B cell (primary cell): ENCODE results near the gene HIP1R. TPM values are rescaled to one million over a fixed set of nuclear protein-coding genes. Genes with fewer than 3 reads are reported as not detected.

Experiments used
- ATAC-seq: fragments of 200-7000 bp; cut with Tn5 transposase; one replicate; pipeline ENCODE4 v1.10.0; 2021; ENCODE audit warnings: low read depth, mild to moderate bottlenecking, moderate number of reproducible peaks, moderate library complexity
- CTCF ChIA-PET: fragments of 350-600 bp; sonication (Branson Sonifier 250); formaldehyde crosslinking; loops from one replicate; lab custom pipeline; 2021; ENCODE audit warnings: antibody characterized with exemption, inconsistent platforms; lab: Charles Lee
- POLR2A ChIA-PET: fragments of 350-600 bp; sonication (Branson Sonifier 250); formaldehyde crosslinking; loops from one replicate; lab custom pipeline; 2021; ENCODE audit warnings: antibody characterized with exemption; lab: Charles Lee
- DNase-seq: peaks from one replicate; pipeline ENCODE4 v3.0.0; 2013
- H2AFZ ChIP-seq: 2 replicates; pipeline ENCODE4 v1.6.1; 2012; ENCODE audit warnings: mild to moderate bottlenecking, low read depth, low read length; ENCODE audit not compliant: insufficient read depth, poor library complexity, severe bottlenecking
- H3K27ac ChIP-seq, 2 donors: 1 replicate in 1 of 2; 2 replicates in 1 of 2; pipeline ENCODE4 v1.5.1; 2012 to 2013; ENCODE audit warnings: low read length in 2 of 2, mild to moderate bottlenecking in 2 of 2, moderate library complexity in 1 of 2
- H3K27me3 ChIP-seq, 4 experiments: fragments of 200-600 bp in 1 of 4; sonication (generic) in 1 of 4; replicated peaks in 1 of 4; 1 replicate in 2 of 4; 2 replicates in 2 of 4; pipeline versions ENCODE4 v1.6.1 to v1.7.0; 2013 to 2016; ENCODE audit warnings: low read length in 3 of 4, mild to moderate bottlenecking in 2 of 4, mixed read lengths in 1 of 4, moderate library complexity in 1 of 4; ENCODE audit not compliant: insufficient read depth in 4 of 4, control insufficient read depth in 3 of 4; ENCODE audit errors: control extremely low read depth in 1 of 4
- H3K36me3 ChIP-seq, 2 experiments: replicated peaks in 1 of 2; 1 replicate in 1 of 2; 2 replicates in 1 of 2; pipeline versions ENCODE4 v1.6.1 to v1.7.1; 2013; ENCODE audit warnings: low read length in 1 of 2; ENCODE audit not compliant: insufficient read depth in 2 of 2, control insufficient read depth in 1 of 2; ENCODE audit errors: control extremely low read depth in 1 of 2, extremely low read depth in 1 of 2
- H3K4me1 ChIP-seq, 2 donors: fragments of 200-600 bp in 1 of 2; sonication (generic) in 1 of 2; 1 replicate in 1 of 2; 2 replicates in 1 of 2; pipeline versions ENCODE4 v1.5.1 to v1.6.1; 2013 to 2017; ENCODE audit warnings: low read length in 2 of 2; ENCODE audit not compliant: control insufficient read depth in 2 of 2, insufficient read depth in 2 of 2
- H3K4me2 ChIP-seq: replicated peaks from 2 replicates; pipeline ENCODE3; 2012; ENCODE audit warnings: mild to moderate bottlenecking, low read depth, low read length; ENCODE audit not compliant: poor library complexity, severe bottlenecking
- H3K4me3 ChIP-seq, 5 experiments: fragments of 200-600 bp in 1 of 5; sonication (generic) in 1 of 5; 1 replicate in 3 of 5; 2 replicates in 2 of 5; pipeline versions ENCODE4 v1.5.1 to v1.7.0; 2011 to 2016; ENCODE audit warnings: low read length in 4 of 5, mild to moderate bottlenecking in 4 of 5, low read depth in 2 of 5, control low read depth in 1 of 5, moderate library complexity in 1 of 5; ENCODE audit not compliant: insufficient read depth in 1 of 5; ENCODE audit errors: control extremely low read depth in 1 of 5, extremely low read depth in 1 of 5
- H3K79me2 ChIP-seq: fragments of 200-600 bp; sonication (generic); one replicate; pipeline ENCODE4 v1.6.0; 2016; ENCODE audit warnings: low read length; ENCODE audit not compliant: control insufficient read depth, insufficient read depth
- H3K9ac ChIP-seq: fragments of 200-600 bp; sonication (generic); 2 replicates; pipeline ENCODE4 v1.6.1; 2017; ENCODE audit warnings: mild to moderate bottlenecking, low read length, moderate library complexity
- H3K9me3 ChIP-seq, 3 donors: one replicate each; pipeline versions ENCODE4 v1.6.1 to v1.7.1; 2013; ENCODE audit warnings: low read length in 2 of 3; ENCODE audit not compliant: control insufficient read depth in 2 of 3, insufficient read depth in 1 of 3; ENCODE audit errors: control extremely low read depth in 1 of 3
- H4K20me1 ChIP-seq: 2 replicates; pipeline ENCODE4 v1.6.0; 2012; ENCODE audit warnings: mild to moderate bottlenecking, low read length; ENCODE audit not compliant: insufficient read depth, control insufficient read depth, poor library complexity, severe bottlenecking
- H3K27ac Mint-ChIP-seq: one replicate; pipeline ENCODE4 v1.8.0; 2021; ENCODE audit warnings: mixed read lengths
- H3K27me3 Mint-ChIP-seq: one replicate; pipeline ENCODE4 v1.8.0; 2021; ENCODE audit warnings: mixed read lengths
- H3K4me1 Mint-ChIP-seq: one replicate; pipeline ENCODE4 v1.8.0; 2021; ENCODE audit warnings: mixed read lengths
- H3K4me3 Mint-ChIP-seq: one replicate; pipeline ENCODE4 v1.8.0; 2021; ENCODE audit warnings: mixed read lengths
- H3K9me3 Mint-ChIP-seq: one replicate; pipeline ENCODE4 v1.8.0; 2022; ENCODE audit warnings: mixed read lengths; ENCODE audit not compliant: insufficient read depth
- CTCF ChIP-seq: fragments of 200-600 bp; IDR thresholded peaks from one replicate; pipeline ENCODE4 v1.8.0; 2022; ENCODE audit warnings: antibody characterized with exemption, mild to moderate bottlenecking
- EZH2 ChIP-seq: IDR thresholded peaks from 2 replicates; pipeline ENCODE4 v1.6.1; 2012; ENCODE audit warnings: borderline replicate concordance, low read depth, mild to moderate bottlenecking, moderate library complexity, low read length; ENCODE audit not compliant: insufficient read depth, poor library complexity, severe bottlenecking
- WGBS: methylation state at CpG from one replicate; pipeline ENCODE4 v1.1.5; 2013; ENCODE audit warnings: missing lambda C conversion rate; ENCODE audit not compliant: insufficient coverage; 5-methylcytosine and 5-hydroxymethylcytosine counted together
- intact Hi-C: fragments of 100-400 bp; cut with micrococcal nuclease; formaldehyde crosslinking; loops from one replicate; pipeline ENCODE4 v1.10.0; 2022
- polyA plus RNA-seq: library from polyadenylated mRNA; depleted of rRNA; stranded (reverse); fragments of >200 nt; gene quantifications from 2 replicates; pipeline ENCODE4 v1.2.3, GENCODE V29; 2012
- total RNA-seq, 2 donors: library from RNA; stranded (reverse); fragments of 120-200 nt in 1 of 2; gene quantifications; 1 replicate in 1 of 2; 2 replicates in 1 of 2; pipeline versions ENCODE4 v1.2.3 to v1.2.4, GENCODE V29; 2013 to 2022

HIP1R gene
- total and polyA plus RNA-seq, 2 donors (not counting 1 experiment from before 2014, with no cell fraction given): 289 to 390 TPM

GRCh38 chr12:122860854-122861586 lies 25.8 kb downstream of the HIP1R start:
- Histone ChIP-seq H3K4me1 (peaks cover 30 to 53% of the 10 kb centered on the region in 2 donors), H3K27me3 (no peaks in the 10 kb centered on the region), H3K36me3 (peaks cover 2 to 79% of the 10 kb centered on the region in 2 experiments), H3K4me3 (no peak overlapping the region), H3K9me3 (no peaks in the 10 kb centered on the region), H3K9ac (no peak overlapping the region), H3K4me2 (peak overlapping the region; percentile 11), H4K20me1 (peaks cover 70% of the 10 kb centered on the region), H3K27ac (peak overlapping the region in 1 of 2 donors; percentile 43), H3K79me2 (peaks cover 28% of the 10 kb centered on the region), H2AFZ (no peak overlapping the region)
- 89% methylated on average over 21 of the region's 23 CpGs for WGBS
- Mint-ChIP-seq H3K27me3 (no peaks in the 10 kb centered on the region), H3K27ac (peak overlapping the region; percentile 73), H3K9me3 (no peaks in the 10 kb centered on the region), H3K4me1 (peaks cover 49% of the 10 kb centered on the region), H3K4me3 (no peak overlapping the region)
- DNase-seq: peak; percentile 52
- CTCF ChIA-PET: interaction anchor here (0.5 to 19.2 kb wide), 37 partner anchors 10 to 461 kb away, joined by 3 to 388 read pairs (median 4); partner anchors contain the start of genes MPHOSPH9, MTRFR and VPS37B
- no peak for ATAC-seq
- POLR2A ChIA-PET: interaction anchor here (0.6 to 2.5 kb wide), 7 partner anchors 9 to 377 kb away, joined by 3 to 10 read pairs (median 5); partner anchors contain the start of gene HIP1R
- intact Hi-C loops: loop anchor here (1.0 to 5.0 kb wide), 3 partner anchors 68 to 376 kb away; no protein-coding TSS in a partner anchor
- TF ChIP-seq CTCF (no peak), EZH2 (no peak)

GRCh38 chr12:122861587-122861970 lies 26.3 kb downstream of the HIP1R start:
- intact Hi-C loops: loop anchor here (5.0 kb wide), 1 partner anchor 376 kb away; no protein-coding TSS in a partner anchor

More at GRCh38 chr12:122861587-122861970, 26.3 kb downstream of the HIP1R start:
- ChIA-PET POLR2A (interaction anchor here (0.6 to 2.5 kb wide), 5 partner anchors 8 to 128 kb away, joined by 3 to 10 read pairs (median 5); partner anchors contain the start of gene HIP1R), CTCF (interaction anchor here (0.5 to 19.2 kb wide), 24 partner anchors 9 to 377 kb away, joined by 3 to 388 read pairs (median 4); partner anchors contain the start of genes MPHOSPH9, MTRFR and VPS37B)
- Histone ChIP-seq H3K9ac (no peak overlapping the region), H4K20me1 (peaks cover 75% of the 10 kb centered on the region), H3K4me2 (no peak overlapping the region), H3K36me3 (peaks cover 2 to 79% of the 10 kb centered on the region in 2 experiments), H3K79me2 (peaks cover 33% of the 10 kb centered on the region), H3K4me3 (no peak overlapping the region), H3K9me3 (no peaks in the 10 kb centered on the region), H3K27me3 (no peaks in the 10 kb centered on the region), H3K27ac (peak overlapping the region in 1 of 2 donors; percentile 43), H3K4me1 (peaks cover 30 to 55% of the 10 kb centered on the region in 2 donors), H2AFZ (no peak overlapping the region)
- WGBS: 69% methylated on average over 2 of the region's 5 CpGs
- Mint-ChIP-seq H3K4me1 (peaks cover 50% of the 10 kb centered on the region), H3K27ac (peak overlapping the region; percentile 41), H3K9me3 (no peaks in the 10 kb centered on the region), H3K27me3 (no peaks in the 10 kb centered on the region), H3K4me3 (no peak overlapping the region)
- DNase-seq (no peak), ATAC-seq (no peak)
- TF ChIP-seq EZH2 (no peak), CTCF (no peak)
